Activated CD4-positive, alpha-beta T cell treated with anti-CD3 and anti-CD28 coated beads, Interleukin-2, amount 10 ng/mL, durations not matched to agents 24 days and 14 days (primary cell): ENCODE results near the gene COTL1. TPM values are rescaled to one million over a fixed set of nuclear protein-coding genes. Genes with fewer than 3 reads are reported as not detected.
A peak's percentile ranks its signal among the peaks of the same experiment; 100 is the strongest.
"Not testable (repeated sequence)": the region's sequence is repeated elsewhere in the genome, so short reads cannot be mapped to it uniquely, and the experiment has no call there.

Source experiments
- DNase-seq: peaks from one replicate; pipeline ENCODE4 v3.0.0; 2022
- H3K27ac Mint-ChIP-seq: one replicate; pipeline ENCODE4 v1.8.0; 2022; ENCODE audit warnings: mild to moderate bottlenecking, mixed read lengths
- H3K27me3 Mint-ChIP-seq: one replicate; pipeline ENCODE4 v1.8.0; 2022; ENCODE audit warnings: mixed read lengths
- H3K36me3 Mint-ChIP-seq: one replicate; pipeline ENCODE4 v1.8.0; 2022; ENCODE audit warnings: low read depth, mild to moderate bottlenecking, mixed read lengths
- H3K4me1 Mint-ChIP-seq: one replicate; pipeline ENCODE4 v1.8.0; 2021; ENCODE audit warnings: mixed read lengths
- H3K4me3 Mint-ChIP-seq: one replicate; pipeline ENCODE4 v1.8.0; 2022; ENCODE audit warnings: mild to moderate bottlenecking, moderate library complexity, mixed read lengths
- H3K9me3 Mint-ChIP-seq: one replicate; pipeline ENCODE4 v1.8.0; 2021; ENCODE audit warnings: mixed read lengths
- intact Hi-C: fragments of 100-400 bp; cut with micrococcal nuclease; formaldehyde crosslinking; loops from one replicate; pipeline ENCODE4 v1.15.1; 2023
- total RNA-seq: library from RNA; stranded (reverse); gene quantifications from 2 replicates; pipeline ENCODE4 v1.2.3, GENCODE V29; 2022

COTL1 gene
- total RNA-seq, 1 donor from 2014 or later = 474 TPM

GRCh38 chr16:84519855-84520254 is 98.0 kb downstream of the COTL1 start:
- H3K9me3 Mint-ChIP-seq = peaks cover 5% of the 10 kb centered on the region
- intact Hi-C loops = loop anchor here (1.0 kb wide), 1 partner anchor 80 kb away; no protein-coding TSS in a partner anchor
- DNase-seq = peak; percentile 74
- H3K27me3 Mint-ChIP-seq = no peaks in the 10 kb centered on the region
- peak overlapping the region; percentile 61 for H3K4me3 Mint-ChIP-seq
- H3K27ac Mint-ChIP-seq = peak overlapping the region; percentile 85
- peaks cover 56% of the 10 kb centered on the region for H3K4me1 Mint-ChIP-seq
- peaks cover 20% of the 10 kb centered on the region for H3K36me3 Mint-ChIP-seq

- Mint-ChIP-seq H3K4me1 (peaks cover 62% of the 10 kb centered on the region), H3K36me3 (peaks cover 23% of the 10 kb centered on the region), H3K27ac (peak overlapping the region; percentile 85), H3K9me3 (peaks cover 5% of the 10 kb centered on the region), H3K4me3 (peak overlapping the region; percentile 61), H3K27me3 (no peaks in the 10 kb centered on the region)
- intact Hi-C loops = loop anchor here (1.0 kb wide), 1 partner anchor 81 kb away; no protein-coding TSS in a partner anchor
- DNase-seq = peak; percentile 93
Observed at GRCh38 chr16:84518804-84519341, 99.0 kb downstream of the COTL1 start.

- H3K9me3 Mint-ChIP-seq, DNase-seq, intact Hi-C loops, H3K27me3 Mint-ChIP-seq: not testable (repeated sequence)
- Mint-ChIP-seq H3K4me3 (peak overlapping the region; percentile 44), H3K36me3 (peaks cover 24% of the 10 kb centered on the region), H3K4me1 (peaks cover 67% of the 10 kb centered on the region), H3K27ac (peak overlapping the region; percentile 85)
Observed at GRCh38 chr16:84518220-84518619, 99.7 kb downstream of the COTL1 start.

- Mint-ChIP-seq H3K9me3 (peaks cover 5% of the 10 kb centered on the region), H3K4me1 (peaks cover 69% of the 10 kb centered on the region), H3K27ac (peak overlapping the region; percentile 85), H3K4me3 (no peak overlapping the region), H3K36me3 (peaks cover 19% of the 10 kb centered on the region), H3K27me3 (no peaks in the 10 kb centered on the region)
- intact Hi-C loops = no loop called here
- no peak for DNase-seq
Observed at GRCh38 chr16:84517366-84517765, 100.5 kb downstream of the COTL1 start.

Other genes with a start within 250 kb of the COTL1 start
- not detected in 2 replicates for gene ATP2C2, start 249.5 kb downstream of the COTL1 start, total RNA-seq
- 11.7 and 12.5 TPM in 2 replicates for gene MEAK7, start 113.4 kb downstream of the COTL1 start, total RNA-seq
- 36.7 and 36.9 TPM in 2 replicates for gene KLHL36, start 30.4 kb upstream of the COTL1 start, total RNA-seq
- gene USP10, start 81.9 kb upstream of the COTL1 start, total RNA-seq = 148 and 177 TPM in 2 replicates
- 0.19 and 0.26 TPM in 2 replicates for gene CRISPLD2, start 201.9 kb upstream of the COTL1 start, total RNA-seq